GM19193 (cell line): ENCODE results near the gene TEX101.

Experiments used
- POLR2A ChIP-seq: IDR thresholded peaks from 4 replicates; pipeline ENCODE4 v1.6.1; 2011; ENCODE audit not compliant: insufficient read depth, insufficient read length; ENCODE audit errors: extremely low read depth

The TEX101 gene

GRCh38 chr19:43467276-43467675 lies 52.6 kb downstream of the TEX101 start:
- no peak for TF ChIP-seq POLR2A

- TF ChIP-seq POLR2A = no peak
Observed at GRCh38 chr19:43467730-43468129, 53.0 kb downstream of the TEX101 start.
